BE2C (cell line): Measurements from ENCODE around the gene RAB34.

Source experiments
- DNase-seq: peaks from one replicate; pipeline ENCODE4 v3.0.0-alpha.2; 2020
- H3K27me3 ChIP-seq: fragments of 250-450 bp; sonication (Bioruptor Pico); 2 replicates; pipeline ENCODE4 v1.5.1; 2020; ENCODE audit warnings: mild to moderate bottlenecking
- H3K36me3 ChIP-seq: fragments of 250-450 bp; sonication (Bioruptor Pico); 2 replicates; pipeline ENCODE4 v1.5.1; 2020; ENCODE audit warnings: mild to moderate bottlenecking
- H3K4me1 ChIP-seq: fragments of 250-450 bp; sonication (Bioruptor Pico); 2 replicates; pipeline ENCODE4 v1.5.1; 2020
- H3K4me3 ChIP-seq: 2 replicates; pipeline ENCODE4 v1.5.1; 2011; ENCODE audit warnings: low read depth, low read length
- H3K9me3 ChIP-seq: fragments of 250-450 bp; sonication (Bioruptor Pico); 2 replicates; pipeline ENCODE4 v1.5.1; 2020
- CTCF ChIP-seq: IDR thresholded peaks from 2 replicates; pipeline ENCODE4 v1.5.1; 2012; ENCODE audit warnings: mild to moderate bottlenecking, low read depth, low read length

The RAB34 gene

GRCh38 chr17:28711723-28712031 is 6.0 kb downstream of the RAB34 start, which contains the start of gene PROCA1:
Gene PROCA1 (minus strand): TSS chr17:28711888. CDS start chr17:28711660, 228 bp downstream.
- no peak for DNase-seq

GRCh38 chr17:28710861-28711722 is 6.6 kb downstream of the RAB34 start:
- Histone ChIP-seq H3K4me3 (peak overlapping the region; percentile 36), H3K4me1 (no peaks in the 10 kb centered on the region), H3K36me3 (no peaks in the 10 kb centered on the region), H3K9me3 (no peaks in the 10 kb centered on the region), H3K27me3 (no peaks in the 10 kb centered on the region)
- TF ChIP-seq CTCF, result no peak
- DNase-seq, result peak; percentile 89

More at GRCh38 chr17:28711723-28712031, 6.0 kb downstream of the RAB34 start, which contains the start of gene PROCA1:
- no peaks in the 10 kb centered on the region for H3K27me3 ChIP-seq
- H3K4me3 ChIP-seq, result peak within 1 kb of the TSS; percentile 36
- no peaks in the 10 kb centered on the region for H3K9me3 ChIP-seq
- no peaks in the 10 kb centered on the region for H3K36me3 ChIP-seq
- no peaks in the 10 kb centered on the region for H3K4me1 ChIP-seq
- TF ChIP-seq CTCF, result no peak

GRCh38 chr17:28707339-28707720 is 10.3 kb downstream of the RAB34 start:
- TF ChIP-seq CTCF, result no peak
- no peaks in the 10 kb centered on the region for H3K9me3 ChIP-seq
- no peaks in the 10 kb centered on the region for H3K36me3 ChIP-seq
- DNase-seq, result no peak
- no peak overlapping the region for H3K4me3 ChIP-seq
- no peaks in the 10 kb centered on the region for H3K27me3 ChIP-seq
- no peaks in the 10 kb centered on the region for H3K4me1 ChIP-seq

GRCh38 chr17:28706471-28707338 is 11.0 kb downstream of the RAB34 start:
- Histone ChIP-seq H3K36me3 (peaks cover under 1% of the 10 kb centered on the region; the same call in 1 of the 2 replicates), H3K9me3 (no peaks in the 10 kb centered on the region), H3K4me1 (no peaks in the 10 kb centered on the region), H3K4me3 (no peak overlapping the region), H3K27me3 (no peaks in the 10 kb centered on the region)
- DNase-seq, result no peak
- no peak for TF ChIP-seq CTCF

- TF ChIP-seq CTCF, result no peak
- DNase-seq, result no peak
Measured at GRCh38 chr17:28705728-28706334, 11.8 kb downstream of the RAB34 start.

More at GRCh38 chr17:28705728-28706334, 11.8 kb downstream of the RAB34 start:
- Histone ChIP-seq H3K4me1 (no peaks in the 10 kb centered on the region), H3K9me3 (no peaks in the 10 kb centered on the region), H3K36me3 (peaks cover 6% of the 10 kb centered on the region; the same call in 1 of the 2 replicates), H3K4me3 (no peak overlapping the region), H3K27me3 (no peaks in the 10 kb centered on the region)
